SU-DHL-6 (cell line): ENCODE results near the gene CHGA.

Experiments
- H2AFZ ChIP-seq: fragments of 200-600 bp; sonication (generic); 2 replicates; pipeline ENCODE4 v1.6.1; 2014; ENCODE audit warnings: low read depth, mild to moderate bottlenecking, moderate library complexity, mixed read lengths, antibody characterized with exemption, low read length; ENCODE audit not compliant: severe bottlenecking
- H3F3A ChIP-seq: fragments of 200-600 bp; shearing (Covaris generic); 2 replicates; pipeline ENCODE4 v1.6.0; 2016; ENCODE audit warnings: antibody characterized with exemption, mild to moderate bottlenecking; ENCODE audit not compliant: insufficient read depth
- H3K27ac ChIP-seq: fragments of 200-600 bp; sonication (generic); 2 replicates; pipeline ENCODE4 v1.5.1; 2016; ENCODE audit warnings: low read depth, mild to moderate bottlenecking, low read length, moderate library complexity, mixed read lengths
- H3K27me3 ChIP-seq: fragments of 200-600 bp; sonication (generic), shearing (Covaris generic); 2 replicates; pipeline ENCODE4 v1.6.0; 2014; ENCODE audit warnings: mild to moderate bottlenecking, low read length
- H3K36me3 ChIP-seq: fragments of 200-600 bp; sonication (generic); 2 replicates; pipeline ENCODE4 v1.6.1; 2014; ENCODE audit warnings: mild to moderate bottlenecking, low read length, mixed read lengths
- H3K4me2 ChIP-seq: fragments of 300-600, 200-600 bp; shearing (Covaris generic), sonication (generic); 2 replicates; pipeline ENCODE4 v1.6.0; 2014; ENCODE audit warnings: low read length, low read depth, mild to moderate bottlenecking; ENCODE audit not compliant: poor library complexity, severe bottlenecking
- H3K4me3 ChIP-seq: fragments of 200-600 bp; sonication (generic); 2 replicates; pipeline ENCODE4 v1.5.1; 2014; ENCODE audit warnings: antibody characterized with exemption, low read length, mild to moderate bottlenecking, mixed read lengths; ENCODE audit not compliant: insufficient read depth, poor library complexity, severe bottlenecking
- H3K79me2 ChIP-seq: fragments of 200-600 bp; sonication (generic); 2 replicates; pipeline ENCODE4 v1.6.1; 2014; ENCODE audit warnings: mild to moderate bottlenecking, low read length, moderate library complexity; ENCODE audit not compliant: insufficient read depth
- H3K9ac ChIP-seq: fragments of 200-600 bp; sonication (generic); 2 replicates; pipeline ENCODE4 v1.7.0; 2014; ENCODE audit warnings: mild to moderate bottlenecking, low read length
- H3K9me2 ChIP-seq: fragments of 200-600 bp; sonication (generic); replicated peaks from 2 replicates; pipeline ENCODE4 v1.6.1; 2014; ENCODE audit warnings: low read length; ENCODE audit not compliant: insufficient read depth
- H3K9me3 ChIP-seq: fragments of 200-600 bp; sonication (generic); 2 replicates; pipeline ENCODE4 v1.6.1; 2014; ENCODE audit warnings: low read length, mixed read lengths; ENCODE audit not compliant: insufficient read depth
- H4K20me1 ChIP-seq: fragments of 200-600 bp; sonication (generic); 2 replicates; pipeline ENCODE4 v1.6.1; 2014; ENCODE audit warnings: low read depth, mild to moderate bottlenecking, antibody characterized with exemption, low read length, moderate library complexity, mixed read lengths
- EZH2phosphoT487 ChIP-seq: fragments of 200-600 bp; sonication (generic), shearing (Covaris generic); conservative IDR thresholded peaks from 2 replicates; pipeline ENCODE4 v1.6.1; 2018; ENCODE audit warnings: mild to moderate bottlenecking, antibody characterized with exemption, low read length, moderate library complexity, mixed read lengths
- TF ChIP-seq, protein P1 (sequence below): fragments of 200-600 bp; sonication (generic); IDR thresholded peaks from one replicate; pipeline ENCODE4 v1.5.1; 2017; ENCODE audit warnings: antibody characterized with exemption, mild to moderate bottlenecking, low read length, moderate library complexity; ENCODE audit not compliant: insufficient read depth, poor library complexity, severe bottlenecking

CHGA gene

DNA sequence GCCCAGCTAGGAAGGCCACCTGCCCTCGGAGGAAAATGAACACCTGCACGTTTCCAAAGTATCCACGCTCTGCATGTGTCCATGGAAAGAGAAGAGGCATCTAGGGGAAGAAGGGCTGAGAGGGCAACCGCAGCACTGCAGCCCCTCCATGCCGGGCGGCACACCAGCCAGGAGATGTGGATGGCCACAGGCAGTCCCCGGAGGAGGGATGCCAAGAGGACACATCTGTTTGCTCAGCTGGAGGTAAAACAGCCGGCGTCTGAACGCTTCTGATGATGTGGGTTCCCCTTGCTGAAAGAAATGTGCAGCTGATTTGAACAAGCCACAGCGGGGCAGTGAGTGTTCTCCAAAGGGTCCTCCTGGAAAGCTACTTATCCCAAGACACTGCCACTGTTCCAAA lies 34.0 kb downstream of the CHGA start:
- TF ChIP-seq EZH2phosphoT487 = no peak
- TF ChIP-seq, protein P1, sequence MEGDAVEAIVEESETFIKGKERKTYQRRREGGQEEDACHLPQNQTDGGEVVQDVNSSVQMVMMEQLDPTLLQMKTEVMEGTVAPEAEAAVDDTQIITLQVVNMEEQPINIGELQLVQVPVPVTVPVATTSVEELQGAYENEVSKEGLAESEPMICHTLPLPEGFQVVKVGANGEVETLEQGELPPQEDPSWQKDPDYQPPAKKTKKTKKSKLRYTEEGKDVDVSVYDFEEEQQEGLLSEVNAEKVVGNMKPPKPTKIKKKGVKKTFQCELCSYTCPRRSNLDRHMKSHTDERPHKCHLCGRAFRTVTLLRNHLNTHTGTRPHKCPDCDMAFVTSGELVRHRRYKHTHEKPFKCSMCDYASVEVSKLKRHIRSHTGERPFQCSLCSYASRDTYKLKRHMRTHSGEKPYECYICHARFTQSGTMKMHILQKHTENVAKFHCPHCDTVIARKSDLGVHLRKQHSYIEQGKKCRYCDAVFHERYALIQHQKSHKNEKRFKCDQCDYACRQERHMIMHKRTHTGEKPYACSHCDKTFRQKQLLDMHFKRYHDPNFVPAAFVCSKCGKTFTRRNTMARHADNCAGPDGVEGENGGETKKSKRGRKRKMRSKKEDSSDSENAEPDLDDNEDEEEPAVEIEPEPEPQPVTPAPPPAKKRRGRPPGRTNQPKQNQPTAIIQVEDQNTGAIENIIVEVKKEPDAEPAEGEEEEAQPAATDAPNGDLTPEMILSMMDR = no peak
- Histone ChIP-seq H3K9me3 (no peaks in the 10 kb centered on the region), H3K9ac (no peak overlapping the region), H2AFZ (no peak overlapping the region), H4K20me1 (no peaks in the 10 kb centered on the region), H3K4me2 (no peak overlapping the region), H3K36me3 (no peaks in the 10 kb centered on the region), H3F3A (no peaks in the 10 kb centered on the region), H3K4me3 (no peak overlapping the region), H3K79me2 (no peaks in the 10 kb centered on the region), H3K27ac (no peak overlapping the region), H3K27me3 (no peaks in the 10 kb centered on the region), H3K9me2 (no peaks in the 10 kb centered on the region)

DNA sequence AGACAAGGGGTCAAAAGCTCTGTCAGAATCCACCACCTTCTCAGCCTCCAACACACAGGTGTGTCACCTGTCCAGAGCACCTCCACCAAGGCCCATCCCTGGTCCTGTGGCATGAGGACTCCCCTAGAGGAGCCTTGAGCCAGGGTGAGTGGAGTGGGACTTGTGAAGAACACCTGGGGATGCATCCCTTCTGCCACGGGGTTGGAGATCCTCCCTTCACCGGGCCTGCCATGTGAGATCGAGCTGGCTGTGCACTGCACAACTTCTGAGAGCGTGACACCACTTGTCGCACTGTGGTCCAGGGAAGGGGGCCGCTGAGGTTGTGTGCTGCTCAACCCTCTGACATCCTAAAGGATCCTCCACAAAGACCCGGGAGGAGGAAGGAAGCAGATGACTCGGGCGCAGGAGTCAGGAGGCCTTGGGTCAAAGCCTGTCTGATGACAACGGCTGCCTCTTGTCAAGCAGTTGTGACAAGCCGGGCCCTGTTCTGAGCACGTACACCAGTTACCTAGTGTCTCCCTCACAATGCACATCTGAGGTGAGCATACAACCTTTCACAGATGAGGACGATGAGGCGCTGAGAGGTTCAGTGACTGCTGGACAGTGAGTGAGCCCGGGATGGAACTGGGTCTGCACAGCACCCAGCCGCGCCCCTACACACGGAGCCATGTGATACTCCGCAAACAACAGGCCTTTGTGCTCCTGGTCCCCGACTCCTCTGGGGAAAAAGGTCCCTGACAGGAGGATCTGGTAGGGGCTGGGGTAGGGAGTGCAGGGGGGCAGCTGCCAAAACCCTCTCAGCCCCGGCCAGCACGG lies 35.6 kb downstream of the CHGA start:
- H3F3A ChIP-seq = no peaks in the 10 kb centered on the region
- H4K20me1 ChIP-seq = no peaks in the 10 kb centered on the region
- no peak overlapping the region for H2AFZ ChIP-seq
- H3K27ac ChIP-seq = no peak overlapping the region
- H3K27me3 ChIP-seq = no peaks in the 10 kb centered on the region
- no peak overlapping the region for H3K9ac ChIP-seq
- no peak overlapping the region for H3K4me3 ChIP-seq
- no peaks in the 10 kb centered on the region for H3K9me3 ChIP-seq
- no peaks in the 10 kb centered on the region for H3K36me3 ChIP-seq
- H3K4me2 ChIP-seq = no peak overlapping the region
- H3K79me2 ChIP-seq = no peaks in the 10 kb centered on the region
- no peak for TF ChIP-seq EZH2phosphoT487
- TF ChIP-seq, protein P1 = no peak
- no peaks in the 10 kb centered on the region for H3K9me2 ChIP-seq

DNA sequence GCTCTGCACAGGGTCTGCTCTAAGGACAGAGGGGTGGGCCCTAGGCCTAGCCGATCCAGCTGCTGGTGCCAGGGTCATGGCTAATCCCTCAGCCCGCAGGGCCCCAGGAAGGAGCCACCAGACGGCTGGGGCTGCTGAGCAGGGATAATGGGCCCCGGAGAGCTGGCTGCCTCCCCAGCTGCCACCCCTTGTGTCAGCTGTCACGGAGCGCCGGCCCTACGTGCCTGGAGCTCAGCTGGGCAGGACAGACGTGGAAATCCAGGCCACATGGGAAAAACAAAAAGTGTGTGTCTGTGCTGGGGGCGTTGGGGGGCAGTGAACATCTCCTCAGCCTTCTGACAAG lies 36.2 kb downstream of the CHGA start:
- no peaks in the 10 kb centered on the region for H3K79me2 ChIP-seq
- H3K4me3 ChIP-seq = no peak overlapping the region
- H3K9me2 ChIP-seq = no peaks in the 10 kb centered on the region
- H3K9me3 ChIP-seq = no peaks in the 10 kb centered on the region
- H3K4me2 ChIP-seq = no peak overlapping the region
- no peaks in the 10 kb centered on the region for H3K27me3 ChIP-seq
- no peak overlapping the region for H3K9ac ChIP-seq
- TF ChIP-seq, protein P1 = no peak
- TF ChIP-seq EZH2phosphoT487 = no peak
- no peaks in the 10 kb centered on the region for H4K20me1 ChIP-seq
- no peak overlapping the region for H3K27ac ChIP-seq
- no peaks in the 10 kb centered on the region for H3K36me3 ChIP-seq
- no peaks in the 10 kb centered on the region for H3F3A ChIP-seq
- H2AFZ ChIP-seq = no peak overlapping the region
